HL-60 (cell line): Measurements from ENCODE around the gene RAB25.

Experiments
- DNase-seq, 2 experiments: peaks; one replicate each; pipeline ENCODE4 v3.0.0-alpha.2; 2010 to 2020; ENCODE audit warnings: low read depth in 1 of 2, low spot score in 1 of 2
- H3K27ac ChIP-seq: fragments of 250-450 bp; sonication (Bioruptor Pico); replicated peaks from 2 replicates; pipeline ENCODE4 v1.5.1; 2020; ENCODE audit warnings: mild to moderate bottlenecking, moderate library complexity
- H3K27me3 ChIP-seq: fragments of 250-450 bp; sonication (Bioruptor Pico); 2 replicates; pipeline ENCODE4 v1.5.1; 2021; ENCODE audit warnings: mild to moderate bottlenecking, moderate library complexity; ENCODE audit not compliant: insufficient read depth, poor library complexity, severe bottlenecking
- H3K4me3 ChIP-seq: replicated peaks from 2 replicates; pipeline ENCODE4 v1.5.1; 2011; ENCODE audit warnings: mild to moderate bottlenecking, control low read depth, low read length; ENCODE audit not compliant: insufficient read depth
- CTCF ChIP-seq: IDR thresholded peaks from one replicate; pipeline ENCODE4 v1.5.1; 2011; ENCODE audit warnings: low read length, control low read depth, inconsistent platforms; ENCODE audit not compliant: insufficient read depth
- GABPA ChIP-seq: IDR thresholded peaks from 2 replicates; pipeline ENCODE4 v1.6.1; 2012; ENCODE audit warnings: low read depth
- POLR2AphosphoS5 ChIP-seq: IDR thresholded peaks from 2 replicates; pipeline ENCODE4 v1.6.1; 2012; ENCODE audit warnings: low read depth
- REST ChIP-seq: IDR thresholded peaks from 2 replicates; pipeline ENCODE4 v1.6.1; 2012; ENCODE audit warnings: low read depth; ENCODE audit not compliant: insufficient replicate concordance
- SPI1 ChIP-seq: IDR thresholded peaks from 2 replicates; pipeline ENCODE4 v1.6.1; 2012; ENCODE audit warnings: low read depth, mild to moderate bottlenecking, borderline replicate concordance

The RAB25 gene

GRCh38 chr1:156078728-156079127 is 17.8 kb downstream of the RAB25 start:
- Histone ChIP-seq H3K4me3 (no peak overlapping the region), H3K27ac (no peak overlapping the region), H3K27me3 (peaks cover 10% of the 10 kb centered on the region)
- no peak for TF ChIP-seq REST
- DNase-seq = no peak

- Histone ChIP-seq H3K27ac (no peak overlapping the region), H3K27me3 (peaks cover 10% of the 10 kb centered on the region), H3K4me3 (no peak overlapping the region)
- DNase-seq = no peak
- TF ChIP-seq SPI1 = no peak
Measured at GRCh38 chr1:156079762-156080161, 18.8 kb downstream of the RAB25 start.

GRCh38 chr1:156080241-156080862 is 19.4 kb downstream of the RAB25 start:
- H3K27ac ChIP-seq = no peak overlapping the region
- no peak for DNase-seq
- H3K4me3 ChIP-seq = no peak overlapping the region
- peaks cover 10% of the 10 kb centered on the region for H3K27me3 ChIP-seq
- no peak for TF ChIP-seq POLR2AphosphoS5
- no peak for TF ChIP-seq SPI1
- TF ChIP-seq REST = no peak
- no peak for TF ChIP-seq GABPA
- no peak for TF ChIP-seq CTCF

GRCh38 chr1:156080863-156081179 is 19.9 kb downstream of the RAB25 start:
- DNase-seq = no peak
- TF ChIP-seq REST (no peak), POLR2AphosphoS5 (no peak), GABPA (no peak), CTCF (no peak), SPI1 (no peak)
- H3K27ac ChIP-seq = no peak overlapping the region
- H3K27me3 ChIP-seq = peaks cover 10% of the 10 kb centered on the region
- no peak overlapping the region for H3K4me3 ChIP-seq
